Measurements from ENCODE around the gene FAM83B.
A peak's percentile ranks its signal among the peaks of the same experiment; 100 is the strongest.

Gene FAM83B

GRCh38 chr6:54846243-54846856, at the start of gene FAM83B (continued):
- peak; percentile 26; the same call in 1 of the 2 replicates for TF ChIP-seq CTCF (tag by site-specific recombination; IDR thresholded peaks at IDR 0.05)
- TF ChIP-seq ZFP37 (tag by site-specific recombination; IDR thresholded peaks at IDR 0.05): 0 out of 2 replicates have a peak, but pooled peaks have one; percentile 26
- 0 out of 2 replicates have a peak, but pooled peaks have one; percentile 5 for TF ChIP-seq HIC1 (tag by site-specific recombination; IDR thresholded peaks at IDR 0.05)
- TF ChIP-seq MYNN (tag by site-specific recombination; IDR thresholded peaks at IDR 0.05; ENCODE audit: borderline replicate concordance): no peak
- TF ChIP-seq ZNF707 (tag by site-specific recombination; IDR thresholded peaks at IDR 0.05): peak; percentile 98
- TF ChIP-seq TSHZ1 (tag by site-specific recombination; IDR thresholded peaks at IDR 0.05; ENCODE audit: borderline replicate concordance): no peak
- peak; percentile 54; the same call in 1 of the 2 replicates for TF ChIP-seq ZNF777 (tag by site-specific recombination; IDR thresholded peaks at IDR 0.05; ENCODE audit: borderline replicate concordance)
- no peak for TF ChIP-seq ZNF624 (tag by site-specific recombination; IDR thresholded peaks at IDR 0.05)
- peak; percentile 56; the same call in 1 of the 2 replicates for TF ChIP-seq ZNF449 (tag by site-specific recombination; IDR thresholded peaks at IDR 0.05)
- no peak for TF ChIP-seq ZNF560 (tag by site-specific recombination; IDR thresholded peaks at IDR 0.05; ENCODE audit: borderline replicate concordance)
- TF ChIP-seq ZNF292 (tag by site-specific recombination; IDR thresholded peaks at IDR 0.05; ENCODE audit: borderline replicate concordance, low read depth): no peak
- no peak for TF ChIP-seq ZNF404 (tag by site-specific recombination; IDR thresholded peaks at IDR 0.05)
- no peak for TF ChIP-seq ZNF747 (tag by site-specific recombination; IDR thresholded peaks at IDR 0.05)
- TF ChIP-seq KLF16 (tag by site-specific recombination; IDR thresholded peaks at IDR 0.05): no peak
- peak; percentile 80 for TF ChIP-seq WT1 (tag by site-specific recombination; IDR thresholded peaks at IDR 0.05)
- no peak for TF ChIP-seq ZNF473 (tag by site-specific recombination; IDR thresholded peaks at IDR 0.05)
- TF ChIP-seq ZSCAN23 (tag by site-specific recombination; IDR thresholded peaks at IDR 0.05): no peak
- TF ChIP-seq EGR2 (tag by site-specific recombination; IDR thresholded peaks at IDR 0.05; ENCODE audit: low read depth): peak; percentile 53
- TF ChIP-seq PRDM1 (tag by site-specific recombination; IDR thresholded peaks at IDR 0.05): peak; percentile 61; the same call in 1 of the 2 replicates
- TF ChIP-seq ZBTB26 (tag by site-specific recombination; optimal IDR thresholded peaks at IDR 0.05): peak; percentile 82
- no peak for TF ChIP-seq ZNF280C (tag by site-specific recombination; IDR thresholded peaks at IDR 0.05)
- no peak for TF ChIP-seq RBAK (tag by site-specific recombination; IDR thresholded peaks at IDR 0.05)
- peak; percentile 97 for TF ChIP-seq ZBTB17 (tag by site-specific recombination; IDR thresholded peaks at IDR 0.05)
- no peak for TF ChIP-seq SETDB1 (IDR thresholded peaks at IDR 0.05; ENCODE audit: insufficient read length, low read length)
- TF ChIP-seq ZNF341 (tag by site-specific recombination; IDR thresholded peaks at IDR 0.05; ENCODE audit: low read depth): peak; percentile 99
- TF ChIP-seq ZNF600 (tag by site-specific recombination; IDR thresholded peaks at IDR 0.05): peak; percentile 29; the same call in 1 of the 2 replicates

Measured in HEK293 (cell line).